SHP77 treated with DMSO at 0.1 percent for 48 hours (cell line): ENCODE data around the gene SMIM22.

Experiments used
- DNase-seq: peaks from one replicate; lab custom pipeline; 2025; lab: John Stamatoyannopoulos, UW

Gene SMIM22, protein sequence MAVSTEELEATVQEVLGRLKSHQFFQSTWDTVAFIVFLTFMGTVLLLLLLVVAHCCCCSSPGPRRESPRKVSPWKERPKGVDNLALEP

DNA sequence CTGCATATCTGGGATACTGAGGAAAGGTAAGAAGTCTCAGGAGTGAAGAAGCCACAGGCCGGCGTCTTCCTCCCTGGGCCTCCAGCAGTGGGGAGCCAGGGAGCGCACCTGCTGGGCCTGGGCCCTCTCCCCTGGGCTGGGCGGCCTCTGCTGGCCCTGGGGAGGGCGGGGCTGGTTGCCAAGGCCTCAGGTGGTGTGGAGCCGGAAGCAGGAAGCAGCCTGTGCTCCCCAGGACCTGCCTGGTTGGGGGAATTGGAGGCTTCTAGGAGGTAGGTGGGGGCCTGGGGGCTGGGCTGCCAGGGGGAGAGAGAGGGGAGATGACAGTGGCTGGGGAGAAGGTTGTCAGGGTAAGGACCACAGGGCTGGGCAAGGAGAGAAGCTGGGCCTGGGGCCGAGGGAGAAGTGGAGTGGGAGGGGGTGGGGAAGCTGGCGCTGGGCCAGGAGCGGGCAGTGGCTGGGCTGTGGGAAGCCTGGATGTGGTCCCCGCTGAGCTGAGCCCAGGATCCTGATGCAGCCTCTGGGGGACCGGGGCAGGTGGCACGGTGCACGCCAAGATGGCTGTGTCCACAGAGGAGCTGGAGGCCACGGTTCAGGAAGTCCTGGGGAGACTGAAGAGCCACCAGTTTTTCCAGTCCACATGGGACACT is at the start of gene SMIM22:
Gene SMIM22, plus strand, starts transcription at position 189 of the 647 bp plus-strand sequence. Its CDS starts 366 bp downstream, at position 555.
- peak; percentile 38 for DNase-seq

DNA sequence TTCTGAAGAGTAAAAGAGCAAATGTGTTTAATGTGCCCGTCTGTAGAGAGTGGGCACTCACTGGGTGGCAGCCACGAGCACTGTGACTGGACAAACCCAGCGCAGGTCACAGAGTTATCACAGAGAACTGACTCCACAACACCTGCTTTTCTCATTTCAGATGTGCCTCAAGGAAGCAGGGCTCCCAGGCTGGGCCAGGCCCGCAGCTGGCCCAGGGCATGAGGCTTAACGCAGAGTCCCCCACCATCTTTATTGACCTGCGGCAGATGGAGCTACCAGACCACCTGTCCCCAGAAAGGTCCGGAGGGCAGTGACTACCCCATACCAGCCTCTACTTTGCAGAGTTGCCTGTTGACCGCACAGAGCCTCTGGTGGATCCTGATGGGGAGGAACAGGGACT is 49.0 kb upstream of the SMIM22 start:
- DNase-seq = no peak

GRCh38 chr16:4746991-4747574 is 48.1 kb upstream of the SMIM22 start:
- no peak for DNase-seq

DNA sequence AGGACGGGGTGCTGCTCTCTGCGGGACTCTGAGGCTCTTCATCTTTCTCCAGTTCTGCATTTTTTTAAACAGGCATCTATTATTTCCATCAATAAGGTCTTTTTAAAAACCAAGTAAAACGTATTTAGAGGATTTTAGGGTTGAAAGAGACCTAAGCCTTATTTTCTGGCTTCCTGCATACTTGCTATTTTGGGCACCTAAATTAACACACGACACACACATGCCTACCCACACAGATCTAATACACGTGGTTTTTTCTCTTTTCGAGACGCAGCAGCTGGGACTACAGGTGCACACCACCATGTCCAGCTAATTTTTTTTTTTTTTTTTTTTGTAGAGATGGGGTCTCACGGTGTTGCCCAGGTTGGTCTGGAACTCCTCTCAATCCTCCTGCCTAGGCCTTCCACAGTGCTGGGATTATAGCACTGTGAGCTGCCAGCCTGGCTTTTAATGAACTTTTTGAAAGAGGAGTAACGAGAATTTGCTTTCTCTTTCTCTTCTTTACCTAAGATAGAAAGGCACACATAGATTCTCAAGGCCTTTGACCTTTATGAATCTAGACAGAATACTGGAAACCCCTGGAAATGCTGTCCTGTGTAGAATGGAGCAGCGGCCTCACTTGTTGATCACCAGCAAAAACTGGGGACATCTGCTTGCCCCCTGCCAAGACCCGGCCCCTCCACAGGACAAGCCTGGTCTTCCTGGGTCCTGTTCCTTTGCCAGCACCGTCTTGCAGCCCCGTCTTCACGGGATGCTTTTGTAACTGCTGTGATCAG is 47.1 kb upstream of the SMIM22 start:
- DNase-seq = no peak

GRCh38 chr16:4748682-4749411 is 46.3 kb upstream of the SMIM22 start:
- DNase-seq = no peak

DNA sequence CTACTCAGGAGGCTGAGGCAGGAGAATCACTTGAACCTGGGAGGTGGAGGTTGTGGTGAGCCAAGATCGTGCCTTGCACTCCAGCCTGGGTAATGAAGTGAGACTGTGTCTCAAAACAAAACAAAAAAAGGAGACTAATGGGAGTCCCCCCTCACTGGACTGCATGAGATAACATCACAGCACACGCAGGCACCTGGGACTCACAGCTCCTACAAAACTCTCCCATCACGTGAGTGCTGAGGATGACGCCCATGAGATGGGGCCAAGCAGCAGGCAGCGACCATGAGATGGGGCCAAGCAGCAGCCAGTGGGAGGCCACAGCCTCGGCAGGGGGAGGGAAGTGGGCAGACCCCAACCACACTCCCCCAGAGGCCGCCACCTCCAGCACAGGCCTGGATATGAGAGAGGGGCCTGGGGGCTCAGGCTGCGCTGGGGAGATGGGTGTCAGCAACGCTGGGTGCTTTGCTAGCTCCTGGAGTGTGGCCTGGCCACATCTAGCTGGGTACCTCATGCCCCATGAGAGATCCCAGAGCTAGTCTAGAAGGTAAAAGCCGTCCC is 45.4 kb upstream of the SMIM22 start:
- DNase-seq = no peak

- DNase-seq = no peak
These were observed 44.3 kb upstream of the SMIM22 start for GRCh38 chr16:4750896-4751295.

DNA sequence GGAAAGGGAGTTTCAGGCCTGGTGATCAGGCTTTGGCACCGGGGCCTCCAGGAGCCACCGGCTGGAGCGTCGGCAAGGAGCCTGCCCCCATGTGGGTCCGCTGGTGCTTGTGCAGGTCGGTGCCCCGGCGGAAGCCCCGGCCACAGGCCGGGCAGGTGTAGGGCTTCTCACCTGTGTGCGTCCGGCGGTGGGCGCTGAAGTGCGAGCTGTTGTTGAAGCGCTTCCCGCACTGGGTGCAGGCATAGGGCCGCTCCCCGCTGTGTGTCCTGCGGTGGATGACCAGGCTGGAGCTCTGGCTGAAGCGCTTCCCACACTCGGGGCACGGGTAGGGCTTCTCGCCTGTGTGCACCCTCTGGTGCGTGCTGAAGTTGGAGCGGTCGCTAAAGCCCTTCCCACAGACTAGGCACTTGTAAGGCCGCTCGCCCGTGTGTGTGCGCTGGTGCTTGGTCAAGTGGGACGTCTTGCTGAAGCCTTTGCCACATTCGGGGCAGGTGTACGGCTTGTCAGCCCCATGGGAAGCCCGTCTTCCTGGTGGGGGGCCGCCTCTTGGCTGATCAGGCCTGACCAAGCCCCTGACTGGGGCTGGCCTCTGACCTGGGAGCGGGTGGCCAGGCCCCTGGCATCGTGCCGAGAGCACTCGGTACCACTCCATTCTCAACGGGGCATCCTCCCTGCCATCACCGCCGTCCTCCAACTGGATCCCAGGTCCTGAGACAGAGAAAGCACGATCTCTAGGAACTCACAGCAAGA is 42.6 kb upstream of the SMIM22 start:
- no peak for DNase-seq

GRCh38 chr16:4753227-4753626 is 41.9 kb upstream of the SMIM22 start:
- DNase-seq = no peak

- no peak for DNase-seq
These were observed 40.3 kb upstream of the SMIM22 start for GRCh38 chr16:4754865-4755264.

DNA sequence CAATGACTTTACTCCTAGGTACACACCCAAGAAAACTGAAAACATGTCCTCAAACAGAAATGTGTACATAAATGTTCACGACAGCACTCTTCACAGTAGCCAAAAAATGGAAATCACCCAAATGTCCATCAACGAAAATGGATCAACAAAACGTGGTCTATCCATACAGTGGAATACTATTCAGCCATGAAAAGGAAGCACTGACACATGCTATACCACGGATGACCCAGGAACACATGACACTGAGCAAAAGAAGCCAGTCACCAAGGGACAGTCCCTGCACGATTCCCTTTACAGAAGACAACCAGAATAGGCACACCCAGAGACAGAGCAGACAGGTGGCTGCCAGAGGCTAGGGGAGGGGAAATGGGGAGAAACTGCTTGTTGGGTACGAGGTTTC is 39.5 kb upstream of the SMIM22 start:
- DNase-seq = no peak

- DNase-seq = no peak
These were observed 34.8 kb upstream of the SMIM22 start for GRCh38 chr16:4760221-4760910.

GRCh38 chr16:4762205-4762604 is 33.0 kb upstream of the SMIM22 start:
- DNase-seq = no peak

DNA sequence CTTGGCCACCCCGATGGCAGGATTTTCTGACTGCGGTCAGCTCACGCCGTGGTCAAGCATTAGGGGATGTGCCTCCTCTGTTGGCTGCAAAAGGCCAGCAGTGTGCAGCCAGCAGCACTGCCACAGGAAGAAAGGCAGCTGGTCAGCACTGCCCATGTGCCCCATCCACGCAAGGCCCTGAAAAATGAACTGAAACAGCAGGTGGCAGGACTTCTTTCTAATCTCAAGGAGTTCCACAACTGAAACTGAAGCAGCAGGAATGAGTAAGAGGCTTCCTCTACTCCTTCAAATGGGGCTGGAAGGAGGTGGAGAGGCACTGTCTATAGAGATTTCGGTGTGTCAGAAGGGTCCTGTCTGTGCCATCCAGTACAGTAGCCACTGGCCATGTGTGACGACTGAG is 31.4 kb upstream of the SMIM22 start:
- DNase-seq = no peak

DNA sequence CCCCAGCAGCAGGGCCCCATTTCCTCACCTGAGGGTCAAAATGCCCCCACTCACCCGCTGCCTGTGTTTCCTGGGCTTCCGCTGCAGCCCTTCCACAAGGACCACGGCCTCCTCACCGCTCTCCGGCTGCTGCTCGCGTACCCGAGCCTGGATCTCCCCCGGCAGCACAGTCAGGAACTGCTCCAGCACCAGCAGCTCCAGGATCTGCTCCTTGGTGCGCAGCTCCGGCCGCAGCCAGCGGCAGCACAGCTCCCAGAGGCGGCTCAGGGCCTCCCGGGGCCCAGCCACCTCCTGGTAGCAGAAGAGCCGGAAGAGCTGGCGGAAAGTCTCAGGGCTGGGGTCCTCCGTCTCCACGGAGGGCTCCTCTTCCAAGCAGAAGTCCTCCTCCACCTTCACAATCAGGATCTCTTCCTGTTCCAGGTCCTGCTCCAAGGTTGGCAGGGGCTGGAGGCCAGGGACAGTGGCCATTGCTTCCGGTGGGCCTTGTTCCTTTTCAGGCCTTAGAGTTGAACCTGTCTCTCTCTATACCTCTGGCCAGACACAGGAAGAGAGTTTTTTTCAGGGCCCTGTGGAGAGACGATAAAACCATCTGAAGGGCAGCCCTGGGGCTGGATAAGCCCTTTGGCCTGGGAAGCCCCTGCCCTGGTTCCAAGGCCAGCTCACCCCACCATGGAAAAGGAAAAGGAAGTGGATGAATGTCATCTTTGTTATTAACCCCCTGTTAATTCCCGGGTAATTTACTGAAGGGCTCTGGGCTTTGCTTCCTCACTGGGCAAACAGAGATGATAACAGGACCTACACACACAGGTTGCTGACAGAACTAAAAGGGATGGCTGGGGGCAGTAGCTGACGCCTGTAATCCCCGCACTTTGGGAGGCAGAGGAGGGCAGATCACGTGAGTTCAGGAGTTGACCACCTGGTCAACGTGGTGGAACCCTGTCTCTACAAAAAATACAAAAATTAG is 29.4 kb upstream of the SMIM22 start:
- DNase-seq = no peak

- peak; percentile 94 for DNase-seq
These were observed 28.1 kb upstream of the SMIM22 start, which contains the start of gene ZNF500 for GRCh38 chr16:4766875-4767628. ZNF500 (minus strand) TSS chr16:4767162; CDS start chr16:4765978, 1,184 bp downstream.

- no peak for DNase-seq
These were observed 27.2 kb upstream of the SMIM22 start for GRCh38 chr16:4767872-4768548.
